K562 (cell line): ENCODE results near the gene RFC5. TPM values are rescaled to one million over a fixed set of nuclear protein-coding genes. Genes with fewer than 3 reads are reported as not detected.

ENCODE experiments used
- ERF ChIP-seq: fragments of 450-650 bp; formaldehyde crosslinking; IDR thresholded peaks from 2 replicates; pipeline ENCODE4 v1.4.0; 2020; ENCODE audit warnings: mild to moderate bottlenecking, mixed read lengths
- FOSL1 ChIP-seq: fragments of 200-800 bp; sonication (Bioruptor generic); conservative IDR thresholded peaks from 2 replicates; pipeline ENCODE4 v1.6.1; 2016; ENCODE audit warnings: missing genetic modification characterization, missing compliant biosample characterization
- FOXA1 ChIP-seq: fragments of 450-650 bp; IDR thresholded peaks from 2 replicates; pipeline ENCODE4 v1.6.1; 2016; ENCODE audit warnings: mild to moderate bottlenecking, borderline replicate concordance
- GTF2E2 ChIP-seq: fragments of 200-800 bp; sonication (Bioruptor generic); IDR thresholded peaks from 2 replicates; pipeline ENCODE4 v1.6.1; 2016; ENCODE audit warnings: missing genetic modification characterization, missing compliant biosample characterization
- HDAC1 ChIP-seq, 2 experiments: fragments of 450-650 bp; IDR thresholded peaks; 2 replicates each; pipeline ENCODE4 v1.6.1; 2016 to 2017; ENCODE audit warnings: inconsistent platforms in 1 of 2, mild to moderate bottlenecking in 1 of 2, moderate library complexity in 1 of 2
- HDAC2 ChIP-seq: fragments of 450-650 bp; IDR thresholded peaks from 2 replicates; pipeline ENCODE4 v1.6.1; 2016; ENCODE audit warnings: mild to moderate bottlenecking
- HDAC6 ChIP-seq: IDR thresholded peaks from 2 replicates; pipeline ENCODE4 v1.6.1; 2012; ENCODE audit warnings: low read depth, mild to moderate bottlenecking, control low read depth, inconsistent platforms, low read length, moderate library complexity
- KHSRP ChIP-seq: fragments of 450-650 bp; IDR thresholded peaks from 2 replicates; pipeline ENCODE4 v1.6.1; 2017
- MEIS2 ChIP-seq: fragments of 450-650 bp; IDR thresholded peaks from 2 replicates; pipeline ENCODE4 v1.6.1; 2014; ENCODE audit warnings: mild to moderate bottlenecking; ENCODE audit not compliant: partially characterized antibody
- MTA1 ChIP-seq: fragments of 450-650 bp; IDR thresholded peaks from 2 replicates; pipeline ENCODE4 v1.6.1; 2017; ENCODE audit warnings: borderline replicate concordance
- NRF1 ChIP-seq, 2 experiments: fragments of 450-650 bp; IDR thresholded peaks in 1 of 2; conservative IDR thresholded peaks in 1 of 2; 2 replicates each; pipeline ENCODE4 v1.6.1; 2014; ENCODE audit warnings: mild to moderate bottlenecking in 2 of 2
- POLR3G ChIP-seq: IDR thresholded peaks from 2 replicates; pipeline ENCODE4 v1.6.1; 2011; ENCODE audit not compliant: insufficient read length, insufficient replicate concordance; ENCODE audit errors: extremely low read depth
- PTTG1 ChIP-seq: fragments of 450-650 bp; IDR thresholded peaks from 2 replicates; pipeline ENCODE4 v1.6.1; 2016; ENCODE audit warnings: low read depth, mild to moderate bottlenecking, missing genetic modification characterization, missing compliant biosample characterization
- SNRNP70 ChIP-seq: fragments of 200-400 bp; formaldehyde crosslinking; optimal IDR thresholded peaks from 2 replicates; pipeline ENCODE3; 2017; ENCODE audit warnings: low read depth, low read length
- TAF9B ChIP-seq: fragments of 450-650 bp; IDR thresholded peaks from 2 replicates; pipeline ENCODE4 v1.6.1; 2018; ENCODE audit warnings: mild to moderate bottlenecking; ENCODE audit not compliant: partially characterized antibody
- TCF7L2 ChIP-seq: fragments of 150-350 bp; IDR thresholded peaks from 2 replicates; pipeline ENCODE4 v1.6.1; 2016; ENCODE audit warnings: low read depth, mild to moderate bottlenecking, low read length, moderate library complexity
- ZNF217 ChIP-seq: sonication (generic); formaldehyde crosslinking; IDR thresholded peaks from 2 replicates; pipeline ENCODE4 v1.8.0; 2022; ENCODE audit warnings: mild to moderate bottlenecking, missing genetic modification reagents
- ZNF696 ChIP-seq: fragments of 250-450 bp; sonication (Bioruptor Pico); conservative IDR thresholded peaks from 2 replicates; pipeline ENCODE4 v1.4.0; 2020; ENCODE audit warnings: mild to moderate bottlenecking, moderate library complexity
- ZNF766 ChIP-seq: fragments of 200-800 bp; sonication (Bioruptor generic); conservative IDR thresholded peaks from 2 replicates; pipeline ENCODE4 v1.6.1; 2016; ENCODE audit warnings: missing genetic modification characterization, missing compliant biosample characterization
- polyA plus RNA-seq, 8 experiments: library from polyadenylated mRNA; depleted of rRNA in 4 of 8; stranded (reverse) in 5 of 8; unstranded in 3 of 8; fragments of >200 nt; fragmentation: Nextera tagmentation in 2 of 8; fragmentation: Illumina TruSeq in 1 of 8; extraction: Ambion mirVana in 2 of 8; extraction: Trizol in 1 of 8; gene quantifications; 2 replicates each; pipeline versions ENCODE4 v1.2.1 to v1.2.3, GENCODE V29; 2011 to 2014; ENCODE audit warnings: inconsistent platforms in 1 of 8, missing spikeins in 1 of 8
- total RNA-seq, 7 experiments: library from RNA; depleted of rRNA in 6 of 7; stranded (reverse); fragments of >200 nt in 6 of 7; fragmentation: Illumina TruSeq in 2 of 7; extraction: Trizol in 2 of 7; gene quantifications; 2 replicates each; pipeline versions ENCODE4 v1.2.1 to v1.2.3, GENCODE V29; 2011 to 2021; ENCODE audit warnings: low replicate concordance in 1 of 7
- TF ChIP-seq, protein P1 (sequence below): sonication (generic); formaldehyde crosslinking; IDR thresholded peaks from 2 replicates; pipeline ENCODE4 v1.8.0; 2022; ENCODE audit warnings: mild to moderate bottlenecking, missing genetic modification reagents
- TF ChIP-seq, protein P2 (sequence below): fragments of 250-450 bp; sonication (Bioruptor Pico); IDR thresholded peaks from 2 replicates; pipeline ENCODE4 v1.4.0; 2020; ENCODE audit warnings: borderline replicate concordance
- TF ChIP-seq, protein P3 (sequence below): sonication (generic); formaldehyde crosslinking; IDR thresholded peaks from 2 replicates; pipeline ENCODE4 v1.9.0; 2022; ENCODE audit warnings: mild to moderate bottlenecking, missing genetic modification reagents

Gene RFC5
- total and polyA plus RNA-seq, 9 of the 15 experiments (the other 6 are each of a cell fraction or from before 2014, with no cell fraction given), result 61.8 to 189 (median 92.9) TPM

DNA sequence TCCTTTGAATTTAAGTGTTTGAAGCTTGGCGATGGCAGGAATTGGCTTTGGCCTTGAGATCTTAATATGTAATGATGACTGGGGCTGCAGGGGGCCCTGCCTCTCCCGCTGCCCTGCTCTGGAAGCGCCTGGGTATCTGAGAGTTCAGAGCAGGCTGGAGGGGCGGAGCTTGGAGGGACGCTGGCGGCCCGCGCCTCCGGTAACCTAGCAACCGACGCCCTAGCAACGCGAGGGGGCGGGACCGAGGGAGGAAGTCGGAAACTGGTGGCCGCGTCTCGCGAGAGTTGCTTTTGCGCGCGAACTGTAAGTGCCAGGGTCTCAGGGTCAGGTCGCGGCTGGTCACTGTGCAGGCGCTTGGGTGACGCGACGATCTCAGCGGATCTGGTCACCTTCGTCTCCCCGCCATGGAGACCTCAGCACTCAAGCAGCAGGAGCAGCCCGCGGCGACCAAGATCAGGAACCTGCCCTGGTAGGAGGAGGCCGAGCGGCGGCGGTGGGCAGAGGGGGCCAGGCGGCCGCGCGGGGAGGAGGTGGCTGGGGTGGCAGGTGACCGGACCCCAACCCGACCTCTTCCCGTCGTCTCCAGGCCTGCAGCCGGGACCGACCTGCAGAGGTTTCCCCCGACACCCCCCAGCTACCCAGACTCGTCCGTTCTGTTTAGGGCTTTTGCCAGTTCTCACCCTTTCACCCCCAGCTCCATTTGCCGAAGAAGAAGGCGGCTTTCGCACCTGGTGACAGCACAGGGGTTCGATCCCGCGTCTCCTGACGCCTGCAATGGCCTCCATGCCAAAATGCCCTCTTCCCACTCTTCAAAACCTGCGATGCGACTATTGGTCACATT lies at the start of gene RFC5 (continued):
- TF ChIP-seq, protein P1, sequence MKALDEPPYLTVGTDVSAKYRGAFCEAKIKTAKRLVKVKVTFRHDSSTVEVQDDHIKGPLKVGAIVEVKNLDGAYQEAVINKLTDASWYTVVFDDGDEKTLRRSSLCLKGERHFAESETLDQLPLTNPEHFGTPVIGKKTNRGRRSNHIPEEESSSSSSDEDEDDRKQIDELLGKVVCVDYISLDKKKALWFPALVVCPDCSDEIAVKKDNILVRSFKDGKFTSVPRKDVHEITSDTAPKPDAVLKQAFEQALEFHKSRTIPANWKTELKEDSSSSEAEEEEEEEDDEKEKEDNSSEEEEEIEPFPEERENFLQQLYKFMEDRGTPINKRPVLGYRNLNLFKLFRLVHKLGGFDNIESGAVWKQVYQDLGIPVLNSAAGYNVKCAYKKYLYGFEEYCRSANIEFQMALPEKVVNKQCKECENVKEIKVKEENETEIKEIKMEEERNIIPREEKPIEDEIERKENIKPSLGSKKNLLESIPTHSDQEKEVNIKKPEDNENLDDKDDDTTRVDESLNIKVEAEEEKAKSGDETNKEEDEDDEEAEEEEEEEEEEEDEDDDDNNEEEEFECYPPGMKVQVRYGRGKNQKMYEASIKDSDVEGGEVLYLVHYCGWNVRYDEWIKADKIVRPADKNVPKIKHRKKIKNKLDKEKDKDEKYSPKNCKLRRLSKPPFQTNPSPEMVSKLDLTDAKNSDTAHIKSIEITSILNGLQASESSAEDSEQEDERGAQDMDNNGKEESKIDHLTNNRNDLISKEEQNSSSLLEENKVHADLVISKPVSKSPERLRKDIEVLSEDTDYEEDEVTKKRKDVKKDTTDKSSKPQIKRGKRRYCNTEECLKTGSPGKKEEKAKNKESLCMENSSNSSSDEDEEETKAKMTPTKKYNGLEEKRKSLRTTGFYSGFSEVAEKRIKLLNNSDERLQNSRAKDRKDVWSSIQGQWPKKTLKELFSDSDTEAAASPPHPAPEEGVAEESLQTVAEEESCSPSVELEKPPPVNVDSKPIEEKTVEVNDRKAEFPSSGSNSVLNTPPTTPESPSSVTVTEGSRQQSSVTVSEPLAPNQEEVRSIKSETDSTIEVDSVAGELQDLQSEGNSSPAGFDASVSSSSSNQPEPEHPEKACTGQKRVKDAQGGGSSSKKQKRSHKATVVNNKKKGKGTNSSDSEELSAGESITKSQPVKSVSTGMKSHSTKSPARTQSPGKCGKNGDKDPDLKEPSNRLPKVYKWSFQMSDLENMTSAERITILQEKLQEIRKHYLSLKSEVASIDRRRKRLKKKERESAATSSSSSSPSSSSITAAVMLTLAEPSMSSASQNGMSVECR (CRISPR knock-in tag), result peak; percentile 94
- TF ChIP-seq GTF2E2 (tag) (no peak), ZNF766 (no peak), ZNF696 (CRISPR knock-in tag) (no peak), SNRNP70 (no peak), TCF7L2 (no peak), HDAC1 (IDR thresholded peaks at IDR 0.05) (peak in 1 of 2 experiments; percentile 77; a peak in 2 of 4 replicates), FOXA1 (no peak), ZNF217 (CRISPR knock-in tag) (no peak), HDAC2 (no peak), MTA1 (0 out of 2 replicates have a peak, but pooled peaks have one; percentile 36), PTTG1 (tag) (no peak), MEIS2 (no peak), NRF1 (conservative IDR thresholded peaks at IDR 0.05 in 1 of 2, IDR thresholded peaks at IDR 0.05 in 1 of 2) (peak; percentile 73 to 80; a peak in 3 of 4 replicates), TAF9B (peak; percentile 35), ERF (CRISPR knock-in tag) (no peak), FOSL1 (no peak), POLR3G (no peak), KHSRP (no peak), HDAC6 (no peak)
- TF ChIP-seq, protein P2, sequence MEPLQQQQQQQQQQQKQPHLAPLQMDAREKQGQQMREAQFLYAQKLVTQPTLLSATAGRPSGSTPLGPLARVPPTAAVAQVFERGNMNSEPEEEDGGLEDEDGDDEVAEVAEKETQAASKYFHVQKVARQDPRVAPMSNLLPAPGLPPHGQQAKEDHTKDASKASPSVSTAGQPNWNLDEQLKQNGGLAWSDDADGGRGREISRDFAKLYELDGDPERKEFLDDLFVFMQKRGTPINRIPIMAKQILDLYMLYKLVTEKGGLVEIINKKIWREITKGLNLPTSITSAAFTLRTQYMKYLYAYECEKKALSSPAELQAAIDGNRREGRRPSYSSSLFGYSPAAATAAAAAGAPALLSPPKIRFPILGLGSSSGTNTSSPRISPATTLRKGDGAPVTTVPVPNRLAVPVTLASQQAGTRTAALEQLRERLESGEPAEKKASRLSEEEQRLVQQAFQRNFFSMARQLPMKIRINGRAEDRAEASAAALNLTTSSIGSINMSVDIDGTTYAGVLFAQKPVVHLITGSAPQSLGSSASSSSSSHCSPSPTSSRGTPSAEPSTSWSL, result no peak
- TF ChIP-seq, protein P3, sequence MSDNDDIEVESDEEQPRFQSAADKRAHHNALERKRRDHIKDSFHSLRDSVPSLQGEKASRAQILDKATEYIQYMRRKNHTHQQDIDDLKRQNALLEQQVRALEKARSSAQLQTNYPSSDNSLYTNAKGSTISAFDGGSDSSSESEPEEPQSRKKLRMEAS (CRISPR knock-in tag), result peak; percentile 71
